Measurements from ENCODE around the gene SLC6A5.

DNA sequence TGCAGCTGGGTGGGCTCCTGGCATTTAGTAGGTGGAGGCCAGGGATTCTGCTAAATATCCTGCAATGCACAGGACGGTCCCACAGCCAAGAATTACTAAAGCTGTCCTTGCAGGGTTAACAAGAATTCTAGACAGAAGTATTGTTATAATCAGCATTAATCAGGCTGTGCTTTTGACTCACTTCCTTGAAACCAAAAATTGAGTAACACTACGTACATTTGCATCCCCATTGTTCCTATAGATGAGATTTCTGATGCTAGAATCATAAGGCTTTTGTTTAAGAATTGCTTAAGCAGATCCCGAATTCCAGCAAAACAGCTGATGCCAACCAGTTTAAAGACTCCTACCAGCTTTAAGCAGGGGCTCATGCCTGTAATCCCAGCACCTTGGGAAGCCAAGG is 11.4 kb downstream of the SLC6A5 start:
- TF ChIP-seq POLR2A (IDR thresholded peaks at IDR 0.05): no peak
- TF ChIP-seq CTCF (IDR thresholded peaks at IDR 0.05): no peak
- TF ChIP-seq POLR2AphosphoS5 (IDR thresholded peaks at IDR 0.05): no peak
- no peak for TF ChIP-seq EP300 (IDR thresholded peaks at IDR 0.05)
